Stimulated activated CD8-positive, alpha-beta memory T cell treated with anti-CD3 and anti-CD28 coated beads, Interleukin-2, amount 100 ng/mL, for 48 hours (primary cell): ENCODE results near the gene ALDH3A1.

Experiments
- DNase-seq, 2 donors: peaks; one replicate each; pipeline ENCODE4 v3.0.0-alpha.2; 2020; ENCODE audit warnings: low read depth in 2 of 2

The ALDH3A1 gene

DNA sequence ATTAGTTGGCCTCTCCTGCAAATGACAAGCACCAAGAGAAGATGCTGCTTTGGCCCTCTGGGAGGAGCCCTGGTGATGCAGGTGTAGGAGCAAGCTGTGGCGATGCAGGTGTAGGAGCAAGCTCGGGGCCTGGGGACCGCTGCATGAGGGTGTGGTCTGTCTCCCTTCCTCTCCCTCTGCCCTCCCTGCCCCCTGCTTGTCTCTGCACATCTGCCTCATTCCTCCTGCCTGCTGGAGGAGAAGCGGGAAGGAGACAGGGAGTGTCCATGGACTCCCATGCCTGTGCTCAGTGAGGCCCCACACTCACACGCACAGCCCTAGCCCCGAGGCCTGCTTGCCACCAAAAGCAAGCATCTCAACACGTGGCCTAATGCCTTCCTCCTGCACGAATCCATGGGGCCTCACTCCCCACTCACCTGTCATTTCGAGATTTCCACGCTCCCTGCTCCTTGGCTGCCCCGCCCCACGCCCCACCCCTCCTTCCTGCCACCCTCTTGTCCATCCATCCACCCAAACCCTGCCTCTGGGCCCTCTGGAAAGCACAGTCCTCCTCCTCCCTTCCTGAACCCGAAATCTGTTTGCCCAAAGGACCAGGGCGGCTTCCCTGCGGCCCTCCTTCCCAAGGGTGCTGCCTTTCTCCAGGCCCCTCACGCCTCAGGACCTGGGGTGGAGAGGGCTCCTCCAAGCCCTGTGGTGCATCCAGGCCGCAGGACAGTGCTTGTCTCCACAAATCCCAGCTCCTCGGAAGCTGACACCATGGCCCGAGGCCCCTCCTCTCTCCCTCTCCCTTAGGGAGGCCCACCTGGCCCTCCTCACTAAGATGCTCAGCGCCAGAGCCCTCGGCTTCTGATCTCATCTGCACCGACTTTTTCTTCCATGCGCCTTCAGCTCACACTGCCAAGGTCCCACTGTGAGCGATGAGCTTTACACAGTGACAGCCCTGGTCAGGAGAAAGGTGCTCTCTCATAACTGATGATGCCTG is 11.8 kb upstream of the ALDH3A1 start:
- no peak for DNase-seq

DNA sequence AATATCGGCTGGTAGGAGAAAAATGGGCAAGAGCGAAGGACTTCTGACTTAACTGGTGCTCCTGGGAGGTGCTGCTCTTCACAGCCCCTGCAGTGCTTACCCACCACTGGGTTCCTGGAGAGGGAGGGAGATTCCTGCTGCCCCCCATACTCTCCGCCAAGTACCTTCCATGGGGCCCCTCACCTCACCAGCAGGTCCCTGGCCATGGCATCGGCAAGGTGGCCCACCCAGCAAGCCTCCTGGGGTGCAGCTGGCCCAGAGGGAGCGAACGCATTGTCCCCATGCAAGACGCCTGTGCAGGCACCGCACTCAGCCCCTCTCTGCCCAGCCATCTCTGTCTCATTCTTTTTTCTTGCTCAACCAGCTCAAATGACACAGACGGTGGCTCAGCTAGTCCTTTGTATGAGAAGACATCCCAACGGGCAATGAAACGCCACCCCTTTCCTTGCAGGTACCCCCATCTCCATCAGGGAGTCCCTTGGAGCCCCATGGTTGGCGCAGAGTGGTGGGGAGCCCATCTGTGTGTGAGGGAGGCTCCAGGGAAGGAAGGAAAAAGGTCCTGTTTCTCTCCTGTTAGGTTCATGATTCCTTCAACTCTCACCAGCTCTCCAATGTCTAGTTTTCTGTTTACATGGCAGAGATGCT is 9.6 kb upstream of the ALDH3A1 start:
- no peak for DNase-seq

DNA sequence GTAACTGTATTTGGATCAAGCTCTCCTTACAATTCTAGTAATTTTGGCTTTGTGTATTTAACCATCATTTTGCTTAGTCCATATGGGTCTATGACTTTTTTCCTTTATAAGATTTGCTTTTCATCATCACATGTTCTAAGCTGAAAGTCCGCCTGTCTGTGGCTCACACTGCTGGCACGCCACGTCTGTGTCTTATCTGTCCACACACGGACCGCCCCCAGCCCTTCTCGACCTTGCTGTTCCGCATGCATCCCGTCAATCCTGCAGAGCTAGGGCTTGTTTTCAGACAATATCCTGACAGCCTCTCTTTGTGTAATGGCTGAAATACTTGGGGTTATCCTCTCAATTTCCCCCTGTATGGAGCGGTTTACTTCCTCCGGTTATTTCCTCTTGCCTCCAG is 8.4 kb upstream of the ALDH3A1 start:
- no peak for DNase-seq

DNA sequence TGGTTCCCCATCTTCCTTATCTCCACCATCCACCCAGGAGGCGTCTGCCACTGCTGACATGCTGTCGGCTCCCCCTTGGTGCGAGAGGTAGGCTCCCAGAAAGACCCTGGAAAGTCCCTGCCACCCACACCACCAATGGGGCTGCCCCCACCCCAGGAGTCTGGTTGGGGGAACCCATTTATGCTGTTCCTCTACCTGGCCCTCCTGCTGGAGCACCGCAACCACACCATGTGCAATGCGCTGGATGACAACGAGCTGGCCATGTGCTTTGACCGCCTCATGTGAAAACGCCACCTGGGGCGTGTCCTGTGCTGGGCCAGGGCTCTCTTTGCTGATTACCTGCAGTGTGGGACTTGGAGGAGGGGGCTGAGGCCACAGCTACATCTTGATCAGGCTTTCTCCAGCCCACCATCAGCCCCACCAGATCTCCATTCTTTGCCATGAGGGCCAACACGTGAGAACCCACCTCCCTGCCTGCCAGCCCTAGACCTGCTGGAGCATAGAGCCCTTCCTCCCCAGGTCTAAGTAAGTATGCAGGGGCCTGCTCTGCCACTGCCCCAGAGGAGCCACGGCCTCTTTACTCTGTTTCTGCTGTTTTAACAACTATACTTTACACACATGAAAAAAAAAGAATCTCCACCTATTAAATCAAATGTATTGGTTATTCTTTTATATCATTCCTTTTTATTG is 7.9 kb upstream of the ALDH3A1 start:
- DNase-seq, result no peak

DNA sequence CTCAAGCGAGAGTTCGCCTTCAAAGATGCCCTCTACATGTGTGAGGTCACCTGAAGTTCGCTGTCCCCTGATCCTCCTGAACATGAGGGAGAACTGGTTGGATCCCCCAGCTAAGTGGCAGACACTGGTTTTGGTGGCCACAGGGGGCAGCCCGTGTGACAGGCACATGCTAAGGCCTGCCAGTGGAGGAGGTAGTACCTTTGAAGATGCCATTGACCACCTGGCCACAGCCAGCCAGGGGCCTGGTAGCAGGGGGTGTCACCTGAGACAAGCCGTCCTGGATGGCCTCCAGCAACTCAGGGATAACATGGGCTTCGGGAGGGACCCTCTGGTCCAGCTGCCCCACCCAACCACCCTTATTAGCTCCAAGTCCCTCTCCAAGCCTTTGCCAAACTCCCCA is 7.3 kb upstream of the ALDH3A1 start:
- DNase-seq, result no peak

DNA sequence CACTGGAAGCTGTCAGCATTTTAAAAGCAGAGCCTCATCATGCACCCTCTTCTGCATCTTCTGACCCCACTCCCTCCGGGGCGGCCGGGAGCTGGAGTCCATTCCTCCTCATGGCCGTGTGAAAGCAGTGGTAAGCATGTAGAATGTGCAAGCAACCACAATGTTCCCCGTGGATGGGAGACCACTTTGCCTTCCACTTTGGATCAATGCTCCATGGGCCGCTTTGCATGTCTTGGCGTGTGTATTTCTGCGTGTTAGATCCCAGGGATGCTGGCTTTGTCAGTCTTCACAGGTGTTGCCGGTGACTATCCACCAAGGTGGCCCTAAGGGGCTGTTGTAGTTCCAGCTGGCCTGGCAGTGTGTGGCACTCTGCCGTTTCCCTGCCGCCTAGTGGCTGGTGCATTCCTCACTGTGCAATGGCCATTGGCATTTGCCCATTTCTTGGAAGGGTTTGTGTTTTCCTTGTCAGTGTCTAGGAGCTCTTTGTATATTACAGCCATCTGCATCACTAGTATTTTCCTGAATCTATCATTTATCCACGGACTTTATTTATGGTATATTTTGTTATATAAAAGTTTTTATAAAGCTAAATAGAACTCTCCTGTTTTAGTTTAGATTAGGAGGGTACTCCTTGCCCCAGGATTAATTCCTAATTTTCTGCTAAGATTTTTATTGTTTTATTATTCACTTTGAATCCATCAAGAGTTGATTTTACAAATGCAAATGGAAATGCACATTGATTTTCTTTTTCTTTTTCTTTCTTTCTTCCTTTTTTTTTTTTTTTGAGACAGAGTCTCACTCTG is 5.8 kb upstream of the ALDH3A1 start:
- no peak for DNase-seq

DNA sequence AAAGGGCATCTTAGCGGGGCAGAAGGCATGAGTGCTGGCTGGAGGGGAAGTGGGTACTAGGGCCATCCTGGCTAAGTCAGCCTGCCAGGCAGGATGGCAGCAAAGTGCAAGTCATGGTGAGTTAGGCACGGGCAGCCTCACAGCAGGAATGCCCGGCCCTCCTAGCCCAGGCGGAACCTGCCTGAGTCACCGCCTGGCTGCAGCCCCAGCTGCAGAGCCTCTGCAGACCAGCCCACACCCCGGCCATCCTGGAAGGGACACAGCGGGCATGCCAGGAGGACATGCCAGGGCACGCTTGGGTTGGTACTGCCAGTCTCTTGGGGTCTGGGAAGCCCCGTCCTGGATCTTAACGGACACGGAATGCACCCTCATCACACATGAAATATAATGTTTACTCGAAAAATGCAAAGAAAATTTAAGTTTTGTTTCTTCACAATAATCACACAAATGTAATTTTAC is 5.0 kb upstream of the ALDH3A1 start:
- DNase-seq, result no peak

DNA sequence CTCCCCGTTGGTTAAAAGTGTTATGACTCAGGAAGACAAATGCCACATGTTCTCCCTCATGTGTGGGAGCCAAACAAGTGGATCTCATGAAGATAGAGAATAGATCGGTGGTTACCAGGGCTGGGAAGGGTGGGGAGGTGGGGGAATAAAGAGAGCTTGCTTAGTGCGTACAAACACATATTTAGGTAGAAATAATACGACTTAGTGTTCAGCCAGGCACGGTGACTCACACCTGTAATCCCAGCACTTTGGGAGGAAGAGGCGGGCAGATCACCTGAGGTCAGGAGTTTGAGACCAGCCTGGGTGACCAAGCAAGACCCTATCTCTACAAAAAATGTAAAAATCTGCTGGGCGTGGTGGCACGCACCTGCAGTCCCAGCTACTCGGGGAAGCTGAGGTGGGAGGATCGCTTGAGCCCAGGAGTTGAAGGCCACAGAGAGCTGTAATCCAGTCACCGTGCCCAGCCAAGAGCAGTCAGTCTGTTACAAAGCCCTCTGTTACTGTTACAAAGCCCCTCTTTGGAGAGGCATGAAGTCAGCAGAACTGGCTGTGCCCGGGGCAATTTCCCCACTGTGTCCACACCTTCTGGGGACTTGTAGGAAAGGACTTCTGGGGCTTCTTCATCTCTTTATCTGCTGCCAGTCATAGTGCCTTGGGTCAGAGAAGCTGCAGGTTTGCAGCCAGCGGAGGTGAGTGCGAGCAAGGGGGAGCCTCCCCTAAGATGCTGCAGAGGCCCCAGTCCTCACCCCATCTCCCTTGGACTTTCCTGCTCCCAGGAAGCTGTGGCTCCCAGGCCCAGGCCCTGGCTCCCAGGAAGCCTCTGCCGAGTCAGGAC is 4.3 kb upstream of the ALDH3A1 start:
- no peak for DNase-seq

DNA sequence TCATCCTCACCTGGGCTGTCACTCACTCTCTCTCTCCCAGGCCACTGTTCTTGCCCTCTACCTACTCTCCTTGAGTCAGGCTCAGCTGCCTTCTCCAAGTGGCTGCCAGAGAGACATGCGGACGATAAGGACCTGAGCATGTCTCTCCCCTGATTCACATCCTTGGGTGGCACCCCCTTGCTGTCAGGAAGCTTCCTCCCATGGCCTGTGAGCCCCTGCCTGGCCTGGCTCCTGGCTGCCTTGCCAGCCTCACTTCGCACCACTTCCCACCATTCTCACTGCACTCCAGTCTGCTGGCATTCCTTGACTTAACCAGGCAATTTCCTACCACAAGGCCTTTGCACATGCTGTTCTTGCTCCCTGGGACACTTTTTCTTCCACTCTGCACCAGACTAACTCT is 2.7 kb upstream of the ALDH3A1 start:
- DNase-seq, result no peak

DNA sequence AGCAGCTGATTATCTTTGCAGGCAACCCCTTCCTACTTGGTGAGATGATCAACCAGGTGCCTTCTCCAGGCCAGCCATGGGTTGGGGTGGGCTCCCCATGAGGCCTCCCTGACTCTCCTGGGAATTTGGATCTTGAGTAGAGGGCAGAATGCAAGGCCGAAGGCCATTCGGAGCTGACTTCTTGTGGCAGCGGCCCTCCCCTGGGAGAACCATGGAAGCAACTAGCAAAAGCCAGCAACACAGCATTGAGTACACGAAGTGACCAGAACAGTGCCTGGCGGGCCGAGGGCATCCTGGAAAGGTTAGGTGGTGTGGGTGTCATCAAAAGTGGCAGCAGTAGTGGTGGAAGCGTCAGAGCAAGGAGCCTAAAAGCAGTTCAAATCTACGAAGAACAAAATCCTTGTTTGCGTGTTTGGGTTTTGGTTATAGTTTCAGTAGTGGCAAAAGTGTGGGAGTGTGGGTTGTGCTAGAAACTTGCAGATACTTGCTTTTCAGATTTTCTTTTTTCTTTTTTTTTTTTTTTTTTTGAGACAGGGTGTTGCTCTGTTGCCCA is 2.0 kb upstream of the ALDH3A1 start:
- DNase-seq, result no peak

DNA sequence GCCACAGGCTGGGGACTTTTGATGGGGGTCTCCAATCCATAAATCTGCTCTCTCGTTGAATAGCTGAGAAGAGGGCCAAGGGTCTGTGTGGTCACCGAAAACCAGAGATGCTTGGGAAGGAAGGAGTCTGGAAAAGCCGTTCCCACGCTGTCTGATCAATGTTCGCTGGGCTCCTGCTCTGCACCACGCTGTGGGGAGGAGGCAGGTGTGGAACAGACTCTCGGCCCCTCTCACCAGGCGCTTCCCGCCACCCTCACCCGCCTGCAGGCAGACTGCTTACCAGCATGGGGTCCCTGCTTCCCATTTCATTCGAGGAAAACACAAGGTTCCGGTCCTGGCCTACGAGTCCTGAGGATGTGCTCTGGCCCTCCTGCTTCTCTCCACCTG is 702 bp upstream of the ALDH3A1 start:
- no peak for DNase-seq

DNA sequence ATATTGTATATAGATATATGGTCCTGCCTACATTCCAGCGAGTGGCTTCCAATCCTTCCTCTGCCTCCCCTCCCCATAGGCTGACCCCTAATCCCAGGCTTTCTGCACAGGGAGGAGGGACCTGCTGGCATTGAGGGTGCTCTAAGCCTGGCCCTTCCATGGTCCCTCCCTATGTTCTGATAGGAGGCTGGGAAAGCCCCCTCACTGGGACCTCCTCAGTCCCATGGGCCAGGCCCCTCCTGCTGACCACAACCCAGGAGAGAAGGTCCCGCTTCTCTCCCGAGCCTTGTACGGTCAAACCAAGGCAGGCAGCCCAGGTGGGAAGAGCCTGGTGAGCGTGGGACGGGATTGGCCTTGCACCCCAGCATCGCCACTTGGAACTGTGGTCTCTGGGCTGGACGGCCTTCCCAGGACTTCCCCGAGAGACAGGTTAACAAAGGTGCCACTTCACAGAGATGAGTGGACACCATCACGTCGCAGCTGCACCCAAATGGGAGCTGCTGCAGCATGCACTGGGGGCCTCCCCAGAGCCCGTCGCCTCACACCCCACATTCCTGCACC is 859 bp downstream of the ALDH3A1 start:
- no peak for DNase-seq

DNA sequence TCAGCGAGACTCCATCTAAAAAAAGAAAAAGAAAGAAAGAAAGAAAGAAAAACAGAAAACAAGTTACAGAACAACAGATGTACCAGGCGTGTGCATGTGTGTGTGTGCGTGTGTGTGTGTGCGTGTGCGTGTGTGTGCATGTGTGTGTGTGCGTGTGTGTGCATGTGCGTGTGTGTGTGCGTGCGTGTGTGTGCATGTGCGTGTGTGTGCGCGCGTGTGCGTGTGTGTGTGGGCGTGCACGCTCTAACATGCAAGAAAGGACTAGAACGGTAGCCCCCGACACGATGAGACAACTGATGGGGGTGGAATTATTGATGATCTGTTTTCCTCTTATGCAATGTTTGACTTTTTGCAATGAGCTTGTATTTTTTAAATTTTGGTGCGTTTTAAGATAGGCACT is 1.6 kb downstream of the ALDH3A1 start:
- no peak for DNase-seq

DNA sequence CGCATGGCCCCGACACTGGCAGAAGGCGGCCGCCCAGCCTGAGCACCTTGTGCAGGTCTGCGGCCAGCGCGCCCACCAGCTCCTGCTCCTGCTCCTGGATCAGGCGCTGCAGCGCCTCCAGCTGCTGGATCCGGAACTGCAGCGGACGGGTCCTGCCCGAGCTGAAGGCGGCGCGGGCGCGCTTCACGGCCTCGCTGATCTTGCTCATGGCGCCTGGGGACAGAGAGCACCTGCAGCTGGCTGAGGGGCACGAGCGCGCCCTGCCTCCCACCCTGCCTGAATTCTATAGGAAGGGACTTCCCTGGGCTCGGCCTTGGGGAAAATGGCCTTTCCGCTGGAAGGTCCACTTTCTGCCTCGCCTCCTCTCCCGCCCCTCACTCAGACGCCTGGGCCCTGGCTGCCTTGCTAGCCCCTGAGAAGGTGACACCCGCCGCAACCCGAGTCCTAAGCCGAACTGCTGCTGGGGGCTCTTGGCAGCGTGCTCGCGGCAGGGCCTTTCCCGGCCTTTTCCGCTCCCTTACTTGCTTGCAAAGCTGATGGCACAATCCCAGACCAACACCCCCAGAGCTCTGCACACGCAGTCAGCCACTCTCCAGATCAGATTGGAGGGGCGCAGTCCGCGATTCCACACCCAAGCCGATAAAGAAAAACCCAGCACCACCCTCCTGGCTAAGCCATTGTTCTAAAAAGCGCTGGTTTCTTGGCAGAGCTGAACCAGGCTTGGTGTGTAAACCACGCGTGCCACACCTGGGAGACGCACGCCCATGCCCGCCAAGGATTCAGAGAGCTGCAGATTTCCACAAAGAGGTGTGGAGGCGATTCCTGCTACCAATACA is 3.0 kb downstream of the ALDH3A1 start:
- peak; percentile 80 to 89 for DNase-seq

DNA sequence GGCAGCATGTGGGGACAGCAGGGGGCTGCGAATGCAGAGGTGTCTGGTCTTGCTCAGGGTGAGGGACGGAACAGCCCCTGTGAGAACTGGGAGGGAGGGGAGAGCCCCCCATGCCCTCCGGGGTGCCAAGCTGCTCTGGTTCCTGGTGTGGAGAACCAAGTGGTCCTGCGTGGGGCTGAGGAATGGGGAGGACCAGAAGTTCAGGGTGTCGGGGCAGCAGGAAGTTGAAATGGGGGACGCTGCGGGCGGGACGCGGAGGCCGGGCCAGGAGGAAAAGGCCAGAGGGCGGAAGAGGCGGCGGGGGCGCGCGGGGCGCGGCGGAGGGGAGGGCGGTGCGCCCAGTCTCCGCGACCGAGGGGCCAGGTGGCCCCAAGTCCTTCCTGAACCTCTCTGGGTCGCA is 3.6 kb downstream of the ALDH3A1 start:
- no peak for DNase-seq

DNA sequence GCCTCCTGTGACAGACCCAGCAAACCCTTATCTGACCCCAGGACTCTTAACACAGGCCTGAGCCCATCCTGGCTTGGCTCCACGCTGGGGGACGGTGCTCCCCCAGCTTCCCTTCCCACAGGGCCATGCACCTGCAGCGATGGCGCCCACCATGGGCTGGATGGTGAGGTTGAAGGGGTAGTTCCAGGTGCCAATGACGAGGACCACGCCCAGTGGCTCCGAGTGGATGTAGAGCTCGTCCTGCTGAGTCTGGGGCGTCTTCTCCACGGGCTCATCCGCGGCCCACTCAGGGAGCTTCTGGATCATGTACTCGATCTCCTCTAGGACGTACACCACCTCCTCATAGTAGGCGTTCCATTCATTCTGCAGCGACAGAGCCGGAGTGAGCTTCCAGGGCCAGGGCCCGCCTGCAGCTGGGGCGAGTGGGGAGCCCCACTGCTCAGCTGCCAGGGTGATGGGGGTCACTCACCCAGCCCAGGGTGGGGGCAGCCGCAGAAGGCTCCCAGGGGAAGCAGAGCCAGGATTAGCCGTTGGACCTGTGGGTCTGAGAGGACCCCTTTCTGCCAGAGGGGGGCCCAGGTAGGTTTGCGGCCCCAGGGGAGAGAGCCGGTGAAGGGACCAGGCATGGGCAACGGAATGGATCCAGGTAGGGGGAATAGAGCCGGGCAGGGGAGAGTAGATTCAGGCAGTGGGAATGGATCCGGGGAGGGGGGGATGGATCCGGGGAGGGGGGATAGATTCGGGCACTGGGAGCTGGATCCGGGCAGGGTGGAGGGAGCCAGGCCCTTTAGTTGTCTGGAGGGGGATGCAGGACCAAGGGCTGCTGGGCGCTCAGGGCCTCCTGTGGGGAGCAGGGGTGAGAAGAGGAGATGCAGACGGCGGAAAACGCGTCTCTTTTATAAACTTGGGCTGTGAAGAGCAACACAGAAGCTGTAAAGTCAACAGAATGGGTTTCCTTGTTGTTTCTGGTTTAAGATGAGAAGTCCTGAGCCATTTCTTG is 4.7 kb downstream of the ALDH3A1 start:
- no peak for DNase-seq

DNA sequence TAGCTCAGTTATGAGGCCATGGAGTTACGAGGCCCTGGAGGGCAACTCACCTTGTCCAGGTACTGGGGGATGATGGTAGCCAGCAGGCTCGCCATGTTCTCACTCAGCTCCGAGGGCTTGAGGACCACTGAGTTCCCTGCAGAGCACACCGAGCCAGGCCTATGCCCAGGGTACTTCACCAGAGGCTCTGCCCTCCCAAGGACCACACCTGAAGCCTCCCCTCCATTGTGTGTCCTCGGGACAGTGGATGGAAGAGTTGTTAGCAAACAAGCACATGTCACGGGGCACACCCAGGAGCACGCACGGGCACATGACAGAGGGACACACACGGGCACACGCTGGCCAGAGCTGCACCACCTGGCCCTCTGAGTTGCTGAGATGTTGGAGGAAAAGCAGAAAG is 5.6 kb downstream of the ALDH3A1 start:
- DNase-seq, result no peak
